Immature natural killer cell (primary cell): ENCODE results near the gene PIK3CB. TPM values are rescaled to one million over a fixed set of nuclear protein-coding genes. Genes with fewer than 3 reads are reported as not detected.
A peak's percentile ranks its signal among the peaks of the same experiment; 100 is the strongest.

Source experiments
- DNase-seq, 3 donors: peaks; one replicate each; pipeline ENCODE4 v3.0.0; 2022; ENCODE audit warnings: mixed read lengths in 1 of 3
- H3K27ac Mint-ChIP-seq, 6 donors: one replicate each; pipeline ENCODE4 v1.8.0; 2020; ENCODE audit warnings: mixed read lengths in 6 of 6, mild to moderate bottlenecking in 5 of 6, inconsistent platforms in 4 of 6, moderate library complexity in 3 of 6
- H3K27me3 Mint-ChIP-seq, 3 donors: one replicate each; pipeline ENCODE4 v1.8.0; 2020 to 2021; ENCODE audit warnings: low read depth in 3 of 3, mild to moderate bottlenecking in 3 of 3, mixed read lengths in 3 of 3, moderate library complexity in 3 of 3, inconsistent platforms in 1 of 3
- H3K36me3 Mint-ChIP-seq, 3 donors: one replicate each; pipeline ENCODE4 v1.8.0; 2020; ENCODE audit warnings: mixed read lengths in 3 of 3, inconsistent platforms in 2 of 3, mild to moderate bottlenecking in 2 of 3
- H3K4me1 Mint-ChIP-seq, 2 donors: one replicate each; pipeline ENCODE4 v1.8.0; 2020; ENCODE audit warnings: inconsistent platforms in 2 of 2, mild to moderate bottlenecking in 2 of 2, mixed read lengths in 2 of 2, moderate library complexity in 1 of 2
- H3K4me3 Mint-ChIP-seq, 5 donors: one replicate each; pipeline ENCODE4 v1.8.0; 2020; ENCODE audit warnings: mild to moderate bottlenecking in 5 of 5, mixed read lengths in 5 of 5, inconsistent platforms in 3 of 5, moderate library complexity in 3 of 5
- H3K9me3 Mint-ChIP-seq, 6 donors: one replicate each; pipeline ENCODE4 v1.8.0; 2020; ENCODE audit warnings: mild to moderate bottlenecking in 6 of 6, mixed read lengths in 6 of 6, inconsistent platforms in 4 of 6, moderate library complexity in 3 of 6
- polyA plus RNA-seq, 3 donors: library from polyadenylated mRNA; unstranded; fragments of 300-500 nt; fragmentation: Illumina TruSeq; gene quantifications; one replicate each; pipeline ENCODE4 v1.2.3, GENCODE V29; 2021

PIK3CB gene
- 10 to 100 TPM in 1 of 3 donors, 1 to 10 TPM in 2; 4.6 to 11.7 (median 4.8) TPM for polyA plus RNA-seq

- Mint-ChIP-seq H3K27ac (peak within 1 kb of the TSS; percentile 77 to 90 (median 82)), H3K27me3 (peaks cover 5 to 10% (median 5%) of the 10 kb centered on the region in 3 donors), H3K9me3 (no peaks in the 10 kb centered on the region), H3K36me3 (no peaks in the 10 kb centered on the region), H3K4me1 (peaks cover 23 to 27% of the 10 kb centered on the region in 2 donors), H3K4me3 (peak within 1 kb of the TSS; percentile 88 to 93 (median 92))
- peak; percentile 75 to 82 (median 81) for DNase-seq
These were observed at the start of gene PIK3CB for GRCh38 chr3:138834596-138835396. Gene PIK3CB, minus strand, starts transcription at chr3:138834928. Its CDS starts 75,585 bp downstream, at chr3:138759343.

- DNase-seq: no peak
- no peaks in the 10 kb centered on the region for H3K27me3 Mint-ChIP-seq
- no peak overlapping the region for H3K4me3 Mint-ChIP-seq
- H3K36me3 Mint-ChIP-seq: peaks cover 0 to 4% (median 0%) of the 10 kb centered on the region in 3 donors
- peaks cover 0 to 2% (median under 1%) of the 10 kb centered on the region in 6 donors for H3K9me3 Mint-ChIP-seq
- H3K4me1 Mint-ChIP-seq: peaks cover 0 to under 1% of the 10 kb centered on the region in 2 donors
- H3K27ac Mint-ChIP-seq: no peak overlapping the region
These were observed 46.5 kb upstream of the PIK3CB start for GRCh38 chr3:138881233-138881632.

GRCh38 chr3:138879541-138880380, 45.0 kb upstream of the PIK3CB start:
- Mint-ChIP-seq H3K27me3 (peaks cover 0 to 2% (median 0%) of the 10 kb centered on the region in 3 donors), H3K4me1 (peaks cover 7 to 8% of the 10 kb centered on the region in 2 donors), H3K9me3 (peaks cover 0 to 9% (median under 1%) of the 10 kb centered on the region in 6 donors), H3K27ac (no peak overlapping the region), H3K4me3 (no peak overlapping the region), H3K36me3 (peaks cover 4 to 8% (median 5%) of the 10 kb centered on the region in 3 donors)
- no peak for DNase-seq

- DNase-seq: no peak
- H3K36me3 Mint-ChIP-seq: peaks cover 4 to 8% (median 5%) of the 10 kb centered on the region in 3 donors
- no peak overlapping the region for H3K4me3 Mint-ChIP-seq
- H3K9me3 Mint-ChIP-seq: peaks cover 0 to 9% (median 2%) of the 10 kb centered on the region in 6 donors
- peaks cover 7 to 8% of the 10 kb centered on the region in 2 donors for H3K4me1 Mint-ChIP-seq
- H3K27ac Mint-ChIP-seq: no peak overlapping the region
- peaks cover 0 to 2% (median 0%) of the 10 kb centered on the region in 3 donors for H3K27me3 Mint-ChIP-seq
These were observed 42.5 kb upstream of the PIK3CB start for GRCh38 chr3:138877226-138877625.

- peak in 1 of 3 donors; percentile 3 for DNase-seq
These were observed 41.3 kb upstream of the PIK3CB start for GRCh38 chr3:138875754-138876664.

GRCh38 chr3:138875096-138875753, 40.5 kb upstream of the PIK3CB start:
- H3K4me3 Mint-ChIP-seq: no peak overlapping the region
- peaks cover 7 to 8% of the 10 kb centered on the region in 2 donors for H3K4me1 Mint-ChIP-seq
- DNase-seq: no peak
- peaks cover 0 to 2% (median 0%) of the 10 kb centered on the region in 3 donors for H3K27me3 Mint-ChIP-seq
- H3K36me3 Mint-ChIP-seq: peaks cover 4 to 8% (median 5%) of the 10 kb centered on the region in 3 donors
- no peak overlapping the region for H3K27ac Mint-ChIP-seq
- H3K9me3 Mint-ChIP-seq: peaks cover 0 to 9% (median 2%) of the 10 kb centered on the region in 6 donors

More at GRCh38 chr3:138875754-138876664, 41.3 kb upstream of the PIK3CB start:
- Mint-ChIP-seq H3K36me3 (peaks cover 4 to 8% (median 5%) of the 10 kb centered on the region in 3 donors), H3K4me3 (peak overlapping the region in 2 of 5 donors; percentile 3 to 44), H3K4me1 (peaks cover 7 to 8% of the 10 kb centered on the region in 2 donors), H3K27me3 (peaks cover 0 to 2% (median 0%) of the 10 kb centered on the region in 3 donors), H3K9me3 (peaks cover 0 to 9% (median 2%) of the 10 kb centered on the region in 6 donors), H3K27ac (no peak overlapping the region)

- Mint-ChIP-seq H3K27me3 (peaks cover 0 to 2% (median 0%) of the 10 kb centered on the region in 3 donors), H3K36me3 (peaks cover 4 to 8% (median 5%) of the 10 kb centered on the region in 3 donors), H3K27ac (no peak overlapping the region), H3K4me1 (peaks cover 7 to 8% of the 10 kb centered on the region in 2 donors), H3K9me3 (peaks cover 0 to 9% (median 2%) of the 10 kb centered on the region in 6 donors), H3K4me3 (no peak overlapping the region)
- DNase-seq: no peak
These were observed 38.9 kb upstream of the PIK3CB start for GRCh38 chr3:138873471-138874278.

GRCh38 chr3:138872632-138873031, 37.9 kb upstream of the PIK3CB start:
- peaks cover 4 to 8% (median 5%) of the 10 kb centered on the region in 3 donors for H3K36me3 Mint-ChIP-seq
- H3K27me3 Mint-ChIP-seq: peaks cover 0 to 2% (median 2%) of the 10 kb centered on the region in 3 donors
- H3K9me3 Mint-ChIP-seq: peaks cover 0 to 9% (median 2%) of the 10 kb centered on the region in 6 donors
- no peak overlapping the region for H3K4me3 Mint-ChIP-seq
- DNase-seq: no peak
- no peak overlapping the region for H3K27ac Mint-ChIP-seq
- H3K4me1 Mint-ChIP-seq: peaks cover 7 to 8% of the 10 kb centered on the region in 2 donors

GRCh38 chr3:138867996-138868395, 33.3 kb upstream of the PIK3CB start:
- no peaks in the 10 kb centered on the region for H3K36me3 Mint-ChIP-seq
- H3K4me1 Mint-ChIP-seq: peaks cover 0 to 2% of the 10 kb centered on the region in 2 donors
- H3K4me3 Mint-ChIP-seq: no peak overlapping the region
- H3K9me3 Mint-ChIP-seq: peaks cover 0 to 2% (median 0%) of the 10 kb centered on the region in 6 donors
- no peak for DNase-seq
- H3K27me3 Mint-ChIP-seq: peaks cover 0 to 5% (median 2%) of the 10 kb centered on the region in 3 donors
- H3K27ac Mint-ChIP-seq: no peak overlapping the region

GRCh38 chr3:138863776-138864113, 29.0 kb upstream of the PIK3CB start:
- peaks cover 0 to 7% (median 2%) of the 10 kb centered on the region in 3 donors for H3K27me3 Mint-ChIP-seq
- DNase-seq: no peak
- H3K4me1 Mint-ChIP-seq: peaks cover 0 to 2% of the 10 kb centered on the region in 2 donors
- no peak overlapping the region for H3K4me3 Mint-ChIP-seq
- no peaks in the 10 kb centered on the region for H3K9me3 Mint-ChIP-seq
- H3K36me3 Mint-ChIP-seq: no peaks in the 10 kb centered on the region
- no peak overlapping the region for H3K27ac Mint-ChIP-seq

- H3K27ac Mint-ChIP-seq: peak overlapping the region in 1 of 6 donors; percentile 38
- peaks cover 0 to 2% of the 10 kb centered on the region in 2 donors for H3K4me1 Mint-ChIP-seq
- no peak for DNase-seq
- no peaks in the 10 kb centered on the region for H3K36me3 Mint-ChIP-seq
- no peak overlapping the region for H3K4me3 Mint-ChIP-seq
- H3K27me3 Mint-ChIP-seq: peaks cover 0 to 8% (median 2%) of the 10 kb centered on the region in 3 donors
- H3K9me3 Mint-ChIP-seq: no peaks in the 10 kb centered on the region
These were observed 28.4 kb upstream of the PIK3CB start for GRCh38 chr3:138862924-138863775.
